Thyroid gland (tissue), 4 donors: ENCODE measurements around the gene COMMD10. TPM values are rescaled to one million over a fixed set of nuclear protein-coding genes. Genes with fewer than 3 reads are reported as not detected.

Source experiments
- DNase-seq, 2 donors: peaks; one replicate each; pipeline ENCODE4 v3.0.0-alpha.2; 2019
- H3K27ac ChIP-seq, 3 donors: fragments of 200-600 bp; sonication (generic); 1 replicate in 2 of 3; 2 replicates in 1 of 3; pipeline ENCODE4 v1.5.1; 2016 to 2019; ENCODE audit warnings: mild to moderate bottlenecking in 1 of 3, moderate library complexity in 1 of 3
- H3K27me3 ChIP-seq: fragments of 200-600 bp; sonication (generic); one replicate; pipeline ENCODE4 v1.5.1; 2019
- H3K36me3 ChIP-seq, 2 donors: fragments of 200-600 bp; sonication (generic); one replicate each; pipeline ENCODE4 v1.5.1; 2016 to 2019
- H3K4me1 ChIP-seq, 2 donors: fragments of 200-600 bp; sonication (generic); one replicate each; pipeline ENCODE4 v1.5.1; 2017 to 2019
- H3K4me3 ChIP-seq, 3 donors: fragments of 200-600 bp; sonication (generic); replicated peaks in 1 of 3; 1 replicate in 2 of 3; 2 replicates in 1 of 3; pipeline ENCODE4 v1.5.1; 2016; ENCODE audit warnings: mild to moderate bottlenecking in 1 of 3
- H3K9me3 ChIP-seq: fragments of 200-600 bp; sonication (generic); one replicate; pipeline ENCODE4 v1.5.1; 2017
- POLR2A ChIP-seq, 2 donors: fragments of 450-650 bp; IDR thresholded peaks; one replicate each; pipeline ENCODE4 v1.6.1; 2017; ENCODE audit warnings: antibody characterized with exemption in 2 of 2, mild to moderate bottlenecking in 2 of 2, moderate library complexity in 1 of 2
- WGBS, 2 donors: methylation state at CpG; one replicate each; pipeline ENCODE4 v1.1.5; 2017; 5-methylcytosine and 5-hydroxymethylcytosine counted together
- intact Hi-C: fragments of 100-400 bp; cut with DNase I; formaldehyde crosslinking; loops from one replicate; pipeline ENCODE4 v1.15.1; 2023
- total RNA-seq, 4 donors: library from RNA; depleted of rRNA; stranded (reverse); fragments of >200 nt; gene quantifications; one replicate each; pipeline ENCODE4 v1.2.3, GENCODE V29; 2016
- TF ChIP-seq, protein P1 (sequence below), 6 experiments: fragments of 200-600 bp in 3 of 6; fragments of 450-650 bp in 3 of 6; sonication (generic) in 3 of 6; IDR thresholded peaks; one replicate each; pipeline ENCODE4 v1.5.1; 2016 to 2019; ENCODE audit warnings: antibody characterized with exemption in 6 of 6, mild to moderate bottlenecking in 2 of 6, inconsistent platforms in 1 of 6, moderate library complexity in 1 of 6

The COMMD10 gene
- total RNA-seq, 4 donors from 2014 or later: 51.9 to 73.5 (median 60.7) TPM

DNA sequence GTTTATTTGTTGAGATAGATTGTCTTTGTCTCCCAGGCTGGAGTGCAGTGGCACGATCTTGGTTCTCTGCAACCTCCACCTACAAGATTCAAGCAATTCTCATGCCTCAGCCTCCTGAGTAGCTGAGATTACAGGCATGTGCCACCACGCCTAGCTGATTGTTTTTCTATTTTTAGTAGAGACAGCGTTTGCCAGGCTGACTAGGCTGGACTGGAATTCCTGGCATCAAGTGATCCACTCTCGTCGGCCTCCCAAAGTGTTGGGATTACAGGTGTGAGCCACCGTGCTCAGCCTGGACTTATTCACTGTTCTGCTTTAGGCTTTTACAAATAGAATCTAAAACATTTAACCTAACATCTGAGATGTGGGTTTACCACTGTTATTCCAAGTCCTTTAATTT is 91.3 kb downstream of the COMMD10 start:
- intact Hi-C loops: no loop called here
- DNase-seq: no peak
- no peaks in the 10 kb centered on the region for H3K36me3 ChIP-seq
- H3K27me3 ChIP-seq: no peaks in the 10 kb centered on the region
- H3K4me1 ChIP-seq: no peaks in the 10 kb centered on the region
- TF ChIP-seq, protein P1, sequence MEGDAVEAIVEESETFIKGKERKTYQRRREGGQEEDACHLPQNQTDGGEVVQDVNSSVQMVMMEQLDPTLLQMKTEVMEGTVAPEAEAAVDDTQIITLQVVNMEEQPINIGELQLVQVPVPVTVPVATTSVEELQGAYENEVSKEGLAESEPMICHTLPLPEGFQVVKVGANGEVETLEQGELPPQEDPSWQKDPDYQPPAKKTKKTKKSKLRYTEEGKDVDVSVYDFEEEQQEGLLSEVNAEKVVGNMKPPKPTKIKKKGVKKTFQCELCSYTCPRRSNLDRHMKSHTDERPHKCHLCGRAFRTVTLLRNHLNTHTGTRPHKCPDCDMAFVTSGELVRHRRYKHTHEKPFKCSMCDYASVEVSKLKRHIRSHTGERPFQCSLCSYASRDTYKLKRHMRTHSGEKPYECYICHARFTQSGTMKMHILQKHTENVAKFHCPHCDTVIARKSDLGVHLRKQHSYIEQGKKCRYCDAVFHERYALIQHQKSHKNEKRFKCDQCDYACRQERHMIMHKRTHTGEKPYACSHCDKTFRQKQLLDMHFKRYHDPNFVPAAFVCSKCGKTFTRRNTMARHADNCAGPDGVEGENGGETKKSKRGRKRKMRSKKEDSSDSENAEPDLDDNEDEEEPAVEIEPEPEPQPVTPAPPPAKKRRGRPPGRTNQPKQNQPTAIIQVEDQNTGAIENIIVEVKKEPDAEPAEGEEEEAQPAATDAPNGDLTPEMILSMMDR (IDR thresholded peaks at IDR 0.05): no peak
- TF ChIP-seq POLR2A (IDR thresholded peaks at IDR 0.05): no peak
- H3K9me3 ChIP-seq: no peaks in the 10 kb centered on the region
- H3K27ac ChIP-seq: no peak overlapping the region
- WGBS, 2 donors: 92 to 93% methylated on average over 6 of the region's 6 CpGs
- H3K4me3 ChIP-seq: no peak overlapping the region

DNA sequence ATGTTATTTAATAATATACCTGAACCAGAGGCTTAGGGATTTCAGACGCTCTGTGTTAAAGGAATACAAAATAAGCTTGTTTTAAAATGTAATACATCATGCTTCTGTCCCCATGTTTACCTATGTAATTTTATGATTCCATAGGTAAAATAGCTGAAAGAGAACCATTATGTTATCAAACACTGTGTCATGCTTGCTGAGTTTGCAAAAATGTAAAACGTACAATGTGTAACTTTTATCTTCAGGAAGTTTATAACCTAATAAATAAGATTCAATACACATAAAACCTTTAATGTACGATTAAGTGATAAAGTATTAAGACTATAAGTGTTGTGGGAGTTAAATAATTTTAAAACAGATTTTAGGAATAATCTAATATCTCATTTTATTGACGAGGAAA is 94.1 kb downstream of the COMMD10 start:
- TF ChIP-seq POLR2A (IDR thresholded peaks at IDR 0.05): no peak
- TF ChIP-seq, protein P1 (IDR thresholded peaks at IDR 0.05): no peak
- no peaks in the 10 kb centered on the region for H3K9me3 ChIP-seq
- no peaks in the 10 kb centered on the region for H3K36me3 ChIP-seq
- no peaks in the 10 kb centered on the region for H3K27me3 ChIP-seq
- WGBS, 2 donors: 95 to 97% methylated on average over 4 of the region's 4 CpGs
- no peak for DNase-seq
- H3K4me1 ChIP-seq: no peaks in the 10 kb centered on the region
- no peak overlapping the region for H3K4me3 ChIP-seq
- H3K27ac ChIP-seq: no peak overlapping the region
- intact Hi-C loops: no loop called here

DNA sequence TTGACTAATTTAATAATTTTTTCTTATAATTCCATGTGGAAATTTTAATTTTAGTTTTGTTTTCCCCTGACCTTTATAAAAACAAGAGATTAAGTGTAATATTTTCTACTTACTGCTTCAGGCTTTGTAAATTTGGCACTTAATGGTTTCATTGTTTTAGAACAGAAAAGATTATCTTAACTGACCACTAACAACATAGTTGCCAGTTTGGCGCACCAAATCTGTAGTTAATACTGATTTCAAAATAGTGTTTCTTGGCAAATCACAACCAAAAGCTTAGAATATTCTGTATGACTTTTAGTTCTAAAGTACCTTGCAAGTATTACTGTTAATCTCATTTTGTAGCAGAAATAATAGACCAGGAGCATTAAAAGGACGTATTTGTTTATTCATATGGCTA is 124.3 kb downstream of the COMMD10 start:
- intact Hi-C loops: no loop called here
- H3K27me3 ChIP-seq: no peaks in the 10 kb centered on the region
- no peaks in the 10 kb centered on the region for H3K4me1 ChIP-seq
- DNase-seq: no peak
- H3K9me3 ChIP-seq: no peaks in the 10 kb centered on the region
- H3K4me3 ChIP-seq: no peak overlapping the region
- no peak for TF ChIP-seq POLR2A (IDR thresholded peaks at IDR 0.05)
- TF ChIP-seq, protein P1 (IDR thresholded peaks at IDR 0.05): no peak
- 92 to 96% methylated on average over 2 of the region's 2 CpGs for WGBS, 2 donors
- H3K27ac ChIP-seq: no peak overlapping the region
- H3K36me3 ChIP-seq: no peaks in the 10 kb centered on the region

DNA sequence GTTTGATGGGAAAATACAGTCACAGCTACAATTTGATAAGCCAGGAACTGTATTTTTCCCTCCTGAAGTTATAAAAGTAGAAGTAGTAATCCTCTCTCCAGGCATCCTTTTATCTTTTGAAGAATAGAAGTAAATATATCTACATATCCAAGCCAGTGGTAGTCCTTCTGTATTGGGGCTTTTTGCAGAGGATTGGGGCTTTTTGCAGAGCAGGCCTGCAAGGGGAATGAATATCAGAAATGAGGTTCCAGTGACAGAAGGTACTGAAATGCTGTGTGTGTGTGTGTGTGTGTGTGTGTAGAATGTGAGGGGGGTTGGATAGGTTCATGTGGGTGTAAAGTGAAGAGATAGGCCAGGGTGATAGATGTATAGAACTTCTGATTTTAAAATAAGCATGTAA is 127.4 kb downstream of the COMMD10 start:
- DNase-seq: no peak
- TF ChIP-seq POLR2A (IDR thresholded peaks at IDR 0.05): no peak
- H3K4me1 ChIP-seq: no peaks in the 10 kb centered on the region
- H3K27me3 ChIP-seq: no peaks in the 10 kb centered on the region
- intact Hi-C loops: no loop called here
- no peak overlapping the region for H3K27ac ChIP-seq
- H3K4me3 ChIP-seq: no peak overlapping the region
- no peaks in the 10 kb centered on the region for H3K9me3 ChIP-seq
- no peaks in the 10 kb centered on the region for H3K36me3 ChIP-seq

DNA sequence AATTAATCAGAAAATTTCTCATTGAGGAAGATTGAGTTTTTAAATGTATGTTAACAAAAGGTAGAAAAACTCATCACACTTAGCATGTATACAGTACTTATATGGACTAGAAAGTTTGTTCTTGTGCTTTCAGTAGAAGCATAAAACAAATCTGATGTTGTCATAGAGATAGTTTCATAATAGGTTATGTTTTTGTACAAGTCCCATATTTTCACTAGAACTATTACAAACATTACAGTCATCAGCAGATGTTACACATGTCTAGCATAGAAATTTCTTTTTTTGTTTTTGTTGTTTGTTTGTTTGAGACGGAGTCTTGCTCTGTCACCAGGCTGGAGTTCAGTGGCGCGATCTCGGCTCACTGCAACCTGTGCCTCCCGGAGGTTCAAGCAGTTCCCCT is 131.4 kb downstream of the COMMD10 start:
- Histone ChIP-seq H3K9me3 (no peaks in the 10 kb centered on the region), H3K4me1 (no peaks in the 10 kb centered on the region), H3K36me3 (no peaks in the 10 kb centered on the region), H3K4me3 (no peak overlapping the region), H3K27ac (no peak overlapping the region), H3K27me3 (no peaks in the 10 kb centered on the region)
- intact Hi-C loops: no loop called here
- no peak for TF ChIP-seq POLR2A (IDR thresholded peaks at IDR 0.05)
- TF ChIP-seq, protein P1 (IDR thresholded peaks at IDR 0.05): no peak
- no peak for DNase-seq
- 97 to 98% methylated on average over 5 of the region's 5 CpGs for WGBS, 2 donors

DNA sequence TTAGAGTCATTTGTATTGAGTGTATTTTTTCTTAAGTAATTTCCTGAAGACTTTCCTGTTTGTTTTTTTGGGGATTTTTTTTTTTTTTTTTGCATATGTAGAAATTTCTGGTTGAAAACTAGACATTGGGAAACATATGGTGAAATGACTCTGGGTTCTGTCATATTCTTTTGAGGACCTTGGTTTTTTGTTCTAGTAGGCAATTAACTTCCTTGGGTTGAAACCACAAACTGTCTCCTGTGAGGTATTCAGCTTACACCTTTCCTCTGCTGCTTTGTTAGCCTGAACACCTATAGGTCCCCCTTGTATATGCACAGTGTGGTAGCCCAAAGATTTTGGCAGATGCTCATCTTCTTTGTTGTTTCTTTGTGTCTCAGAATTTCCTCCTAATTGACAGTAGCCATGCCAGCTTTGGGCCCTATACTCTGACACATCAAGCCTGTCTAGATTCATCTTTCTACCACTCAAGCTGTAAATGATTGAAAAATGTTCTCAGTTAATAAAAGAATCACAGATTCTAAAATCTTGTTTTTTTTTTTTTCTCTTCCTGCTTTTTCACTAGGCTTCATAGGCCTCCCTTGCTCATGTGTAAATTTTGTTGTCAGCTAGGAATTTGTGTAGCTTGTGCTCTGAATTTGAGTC is 140.6 kb downstream of the COMMD10 start:
- no peaks in the 10 kb centered on the region for H3K27me3 ChIP-seq
- intact Hi-C loops: no loop called here
- no peaks in the 10 kb centered on the region for H3K36me3 ChIP-seq
- no peak overlapping the region for H3K27ac ChIP-seq
- H3K4me3 ChIP-seq: no peak overlapping the region
- no peak for DNase-seq
- no peaks in the 10 kb centered on the region for H3K9me3 ChIP-seq
- no peaks in the 10 kb centered on the region for H3K4me1 ChIP-seq
- TF ChIP-seq, protein P1 (IDR thresholded peaks at IDR 0.05): no peak
- TF ChIP-seq POLR2A (IDR thresholded peaks at IDR 0.05): no peak
